LNCaP clone FGC (cell line): ENCODE data around the gene DPY19L3.

ENCODE experiments used
- DNase-seq: peaks from one replicate; pipeline ENCODE4 v3.0.0-alpha.2; 2011; ENCODE audit warnings: low read depth
- H3K4me3 ChIP-seq: 2 replicates; pipeline ENCODE4 v1.5.1; 2011; ENCODE audit warnings: mild to moderate bottlenecking, low read depth, low read length, control low read depth
- CTCF ChIP-seq: IDR thresholded peaks from 2 replicates; pipeline ENCODE4 v1.5.1; 2012; ENCODE audit warnings: mild to moderate bottlenecking; ENCODE audit not compliant: control insufficient read depth, insufficient read depth; ENCODE audit errors: extremely low read depth

The DPY19L3 gene

GRCh38 chr19:32532233-32532632 is 126.7 kb downstream of the DPY19L3 start:
- no peak for TF ChIP-seq CTCF
- no peak overlapping the region for H3K4me3 ChIP-seq
- no peak for DNase-seq
